ENCODE measurements around the gene RBBP8NL. TPM values are rescaled to one million over a fixed set of nuclear protein-coding genes. Genes with fewer than 3 reads are reported as not detected.

The RBBP8NL gene
- polyA plus RNA-seq, 3 donors, result 0.09 to 0.61 TPM; not detected in 1

- WGBS, 3 donors, result 58 to 80% (median 71%) methylated on average over 14 of the region's 14 CpGs
- no peak overlapping the region for H3K27ac ChIP-seq (ENCODE audit: low read depth, low read length)
Measured at GRCh38 chr20:62448788-62449187, 21.4 kb upstream of the RBBP8NL start.

- no peak overlapping the region for H3K27ac ChIP-seq (ENCODE audit: low read depth, low read length)
- WGBS, 3 donors, result 69 to 80% (median 72%) methylated on average over 10 of the region's 10 CpGs
Measured at GRCh38 chr20:62448038-62448437, 20.7 kb upstream of the RBBP8NL start.

DNA sequence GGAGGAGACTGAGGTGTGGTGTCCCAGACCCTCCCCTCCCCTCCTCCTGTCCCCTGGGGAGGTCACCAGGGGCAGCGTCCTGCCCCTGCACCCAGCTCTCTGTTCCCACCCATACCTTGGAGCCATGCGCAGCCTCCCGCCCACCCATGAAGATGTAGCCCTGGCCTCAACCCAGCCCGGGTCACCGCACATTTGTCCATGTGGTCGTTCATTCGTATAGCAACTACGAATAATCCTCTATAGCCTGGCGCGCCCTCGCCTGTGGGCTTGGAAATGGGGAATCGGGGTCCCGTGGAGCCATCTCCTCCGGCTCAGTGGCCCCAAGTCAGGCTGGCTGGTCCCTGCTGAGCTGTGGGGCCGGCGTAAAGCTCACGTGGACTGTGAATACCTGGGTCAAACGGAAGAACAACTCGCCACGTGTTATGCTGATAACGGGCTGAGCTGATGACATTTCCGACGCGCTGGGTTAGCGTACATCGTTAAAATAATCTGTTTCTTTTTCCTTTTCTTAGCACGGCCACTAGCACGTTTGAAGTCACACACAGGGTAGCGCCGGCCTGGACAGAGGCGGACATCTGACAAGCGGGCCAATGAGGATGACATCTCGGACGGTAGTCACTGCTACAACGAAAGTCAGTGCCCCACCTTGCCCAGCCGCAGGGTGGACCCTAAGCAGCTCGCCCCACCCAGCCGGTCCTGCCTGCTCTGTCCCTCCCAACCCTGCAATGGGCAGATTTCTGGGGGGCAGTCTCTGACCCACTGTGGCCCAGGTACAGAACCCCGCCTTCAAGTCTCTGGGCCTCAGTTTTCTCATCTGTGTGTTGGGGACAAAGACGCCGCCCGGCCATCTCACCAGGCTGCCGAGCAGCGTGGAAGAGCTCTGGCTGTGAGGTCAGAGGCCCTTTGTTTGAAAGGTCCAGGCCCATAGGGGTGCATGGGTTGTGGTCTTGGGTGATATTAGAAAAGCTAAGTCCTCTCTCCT, 19.8 kb upstream of the RBBP8NL start:
- no peak overlapping the region for H3K27ac ChIP-seq (ENCODE audit: low read depth, low read length)
- WGBS, 3 donors, result 83 to 87% (median 85%) methylated on average over 42 to 44 of the region's 44 CpGs

GRCh38 chr20:62446481-62446880, 19.1 kb upstream of the RBBP8NL start:
- no peak overlapping the region for H3K27ac ChIP-seq (ENCODE audit: low read depth, low read length)
- WGBS, 3 donors, result 47 to 57% (median 57%) methylated on average over 12 of the region's 12 CpGs

DNA sequence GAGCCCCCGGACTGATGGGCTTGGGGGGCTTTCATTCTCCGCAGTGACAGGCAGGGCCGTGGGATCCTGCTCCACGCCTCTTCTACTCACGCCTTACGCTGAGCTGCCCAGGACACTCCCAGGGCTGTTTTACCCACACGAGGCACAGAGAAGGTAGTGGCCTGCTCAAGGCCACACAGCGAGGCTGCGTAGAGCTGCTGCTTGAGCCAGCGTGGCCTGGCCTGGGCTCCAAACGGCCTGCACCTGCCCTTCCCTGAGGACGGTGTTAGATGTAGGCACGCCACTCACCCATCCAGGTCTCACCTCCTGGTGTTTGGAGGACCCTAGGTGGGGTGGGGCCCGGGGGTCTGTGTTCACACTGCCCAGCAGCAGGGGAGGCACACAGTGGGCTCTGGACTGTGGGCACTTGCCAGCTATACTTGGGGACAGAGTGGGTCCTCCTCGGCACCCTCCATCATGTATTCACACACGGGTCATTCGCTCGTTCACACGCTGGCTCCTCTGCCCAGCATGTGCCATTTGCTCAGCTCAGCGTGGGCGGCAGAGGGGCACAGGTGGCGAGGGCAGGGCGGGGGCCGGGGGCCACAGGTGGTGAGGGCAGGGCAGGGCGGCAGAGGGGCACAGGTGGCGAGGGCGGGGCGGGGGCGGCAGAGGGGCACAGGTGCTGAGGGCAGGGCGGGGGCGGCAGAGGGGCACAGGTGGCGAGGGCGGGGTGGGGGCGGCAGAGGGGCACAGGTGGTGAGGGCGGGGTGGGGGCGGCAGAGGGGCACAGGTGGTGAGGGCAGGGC, 18.4 kb upstream of the RBBP8NL start:
- no peak overlapping the region for H3K27ac ChIP-seq (ENCODE audit: low read depth, low read length)
- 72 to 83% (median 83%) methylated on average over 29 to 31 of the region's 36 CpGs for WGBS, 3 donors

GRCh38 chr20:62444286-62444685, 16.9 kb upstream of the RBBP8NL start:
- H3K27ac ChIP-seq (ENCODE audit: low read depth, low read length), result no peak overlapping the region
- 82 to 91% (median 84%) methylated on average over 6 of the region's 6 CpGs for WGBS, 3 donors

DNA sequence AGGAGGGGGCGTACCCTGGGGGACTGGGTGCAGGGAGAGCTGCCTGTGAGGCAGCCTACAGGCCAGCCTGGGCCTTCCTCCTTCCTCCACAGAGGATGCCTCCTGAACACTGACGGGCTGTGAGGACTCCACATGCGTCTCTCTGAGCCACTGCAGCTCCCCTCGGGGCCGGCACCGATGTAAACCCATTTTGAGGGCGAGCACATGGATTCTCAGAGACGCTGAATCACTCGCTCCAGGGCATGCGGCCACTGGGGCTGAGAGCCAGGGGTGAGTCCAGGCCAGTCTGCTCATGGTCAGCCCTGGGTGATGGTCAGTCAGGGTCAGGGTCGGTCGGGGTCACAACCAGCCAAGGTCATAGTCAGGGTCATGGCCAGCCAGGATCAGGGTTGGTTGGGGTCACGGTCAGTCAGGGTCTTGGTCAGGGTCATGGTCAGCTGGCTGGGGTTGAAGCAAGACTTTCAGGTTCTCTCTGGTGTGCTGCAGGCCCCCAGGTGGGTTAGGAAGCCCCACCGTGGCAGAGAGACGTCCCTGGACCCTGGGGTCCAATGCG, 14.7 kb upstream of the RBBP8NL start:
- no peak overlapping the region for H3K27ac ChIP-seq (ENCODE audit: low read depth, low read length)
- WGBS, 3 donors, result 81 to 85% (median 84%) methylated on average over 16 of the region's 16 CpGs

DNA sequence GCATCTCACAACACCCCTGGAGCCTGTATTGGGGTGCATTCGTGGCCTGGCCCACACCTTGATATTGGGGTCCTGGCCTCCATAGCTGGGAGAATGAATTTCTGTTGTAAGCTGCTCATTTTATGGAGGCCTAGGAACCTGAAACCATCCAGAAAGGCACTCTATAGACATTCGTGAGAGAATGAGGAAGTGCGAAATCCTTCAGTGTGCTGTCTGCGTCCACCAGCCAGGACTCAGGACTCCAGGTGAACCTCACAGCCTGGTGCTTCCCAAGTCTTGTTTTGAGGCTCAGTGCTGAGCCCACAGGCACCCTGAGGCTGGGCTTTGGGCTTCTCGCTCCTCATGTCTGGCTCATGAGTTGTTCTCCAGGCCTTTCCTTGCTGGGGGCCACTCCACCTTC, 11.9 kb upstream of the RBBP8NL start:
- WGBS, 3 donors, result 64 to 76% (median 72%) methylated on average over 5 of the region's 5 CpGs
- no peak overlapping the region for H3K27ac ChIP-seq (ENCODE audit: low read depth, low read length)

GRCh38 chr20:62437927-62438326, 10.6 kb upstream of the RBBP8NL start:
- no peak overlapping the region for H3K27ac ChIP-seq (ENCODE audit: low read depth, low read length)
- WGBS, 3 donors, result 78 to 86% (median 84%) methylated on average over 24 of the region's 24 CpGs

DNA sequence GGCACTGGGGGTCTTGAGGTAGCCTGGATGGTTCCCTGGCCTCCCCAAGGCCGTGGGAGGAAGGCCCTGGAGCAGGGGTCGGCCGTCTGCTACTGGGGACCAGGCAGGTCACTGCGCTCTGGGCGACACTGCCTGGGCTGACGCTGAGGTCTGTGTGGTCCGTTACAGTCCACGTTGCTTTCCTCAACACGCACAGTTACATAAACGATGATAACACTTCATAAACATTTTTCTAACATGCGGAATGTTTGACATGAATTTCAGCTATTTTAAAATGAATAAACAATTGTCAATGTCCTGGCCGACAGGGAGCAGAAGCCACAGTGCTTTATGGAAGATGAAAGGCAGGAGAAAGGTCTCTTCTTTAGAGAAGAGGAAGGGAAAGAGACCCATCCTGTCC, 10.2 kb upstream of the RBBP8NL start:
- 76 to 83% (median 79%) methylated on average over 12 of the region's 12 CpGs for WGBS, 3 donors
- H3K27ac ChIP-seq (ENCODE audit: low read depth, low read length), result no peak overlapping the region

DNA sequence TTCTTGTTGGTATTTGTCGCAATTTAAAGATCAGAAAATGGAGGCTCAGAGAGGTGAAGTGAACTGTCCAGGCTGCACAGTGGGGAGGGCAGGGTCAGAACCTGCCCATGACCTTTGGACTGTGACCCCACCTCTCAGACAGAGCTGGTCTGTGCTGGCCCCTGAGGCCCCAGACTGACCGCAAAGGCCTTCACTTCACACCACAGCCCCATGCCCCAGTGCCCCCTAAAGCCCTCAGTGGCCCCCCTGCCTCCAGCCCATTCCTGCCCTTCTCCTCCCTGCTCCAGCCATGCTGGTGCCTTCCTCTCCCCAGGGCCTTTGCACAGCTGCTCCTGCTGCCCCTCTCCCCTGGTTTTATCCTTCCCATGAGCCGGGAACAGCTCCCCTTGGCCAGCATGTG, 9.4 kb upstream of the RBBP8NL start:
- H3K27ac ChIP-seq (ENCODE audit: low read depth, low read length), result no peak overlapping the region
- 88 to 95% (median 93%) methylated on average over 3 of the region's 3 CpGs for WGBS, 3 donors

DNA sequence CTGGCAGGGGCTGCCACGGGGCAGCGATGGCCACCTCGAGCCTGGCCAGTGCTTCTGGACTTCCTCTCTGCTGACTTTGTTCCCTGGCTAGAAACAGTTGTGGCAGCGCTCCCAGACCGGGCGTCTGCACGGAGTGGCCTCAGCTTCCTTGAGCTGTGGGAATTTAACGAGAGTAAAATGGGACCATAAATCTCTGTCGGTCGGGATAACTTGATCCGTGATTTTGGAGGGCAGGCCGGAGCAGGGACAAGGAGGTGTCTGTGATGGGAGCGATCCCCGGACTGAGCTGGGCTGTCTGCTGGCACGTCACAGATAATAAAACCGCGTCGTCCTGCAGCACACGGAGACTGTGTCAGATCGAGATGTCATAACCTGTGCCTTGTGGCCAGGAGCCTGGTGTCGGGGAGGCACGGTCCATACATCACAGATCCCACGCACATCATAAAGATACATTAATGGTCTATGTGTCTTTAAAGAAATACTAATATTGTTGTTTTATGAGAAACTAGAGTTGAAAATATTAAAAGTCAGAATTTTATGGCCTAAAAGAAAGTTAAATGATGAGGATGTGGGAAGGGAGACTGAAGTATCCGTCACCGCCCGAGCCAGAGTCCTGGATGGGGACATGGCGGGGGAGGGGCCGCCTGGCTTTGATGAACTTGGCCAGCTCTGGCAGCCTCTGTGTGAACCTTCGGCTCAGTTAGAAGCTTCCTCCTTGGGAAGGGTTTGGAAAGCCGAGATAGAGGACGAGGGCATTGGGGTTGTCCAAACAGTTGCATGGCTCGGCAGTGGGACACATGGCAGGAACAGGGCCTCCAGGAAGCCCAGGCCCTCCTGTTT, 6.5 kb upstream of the RBBP8NL start:
- H3K27ac ChIP-seq (ENCODE audit: low read depth, low read length), result no peak overlapping the region
- 24 to 54% (median 45%) methylated on average over 32 of the region's 32 CpGs for WGBS, 3 donors

GRCh38 chr20:62430866-62431447, 3.6 kb upstream of the RBBP8NL start:
- WGBS, 3 donors, result 43 to 73% (median 72%) methylated on average over 23 of the region's 23 CpGs
- H3K27ac ChIP-seq (ENCODE audit: low read depth, low read length), result no peak overlapping the region

GRCh38 chr20:62430311-62430853, 3.0 kb upstream of the RBBP8NL start:
- WGBS, 3 donors, result 52 to 70% (median 69%) methylated on average over 10 of the region's 10 CpGs

GRCh38 chr20:62429455-62430310, 2.3 kb upstream of the RBBP8NL start:
- no peak overlapping the region for H3K27ac ChIP-seq (ENCODE audit: low read depth, low read length)
- 80 to 88% (median 85%) methylated on average over 22 to 23 of the region's 23 CpGs for WGBS, 3 donors

More at GRCh38 chr20:62430311-62430853, 3.0 kb upstream of the RBBP8NL start:
- H3K27ac ChIP-seq (ENCODE audit: low read depth, low read length), result no peak overlapping the region

- 46 to 64% (median 52%) methylated on average over 30 to 31 of the region's 31 CpGs for WGBS, 3 donors
Measured at GRCh38 chr20:62428396-62429295, 1.3 kb upstream of the RBBP8NL start.

More at GRCh38 chr20:62428396-62429295, 1.3 kb upstream of the RBBP8NL start:
- H3K27ac ChIP-seq (ENCODE audit: low read depth, low read length), result no peak overlapping the region

Measured in adipose tissue (tissue), 3 donors.